NOMO-1 treated with dmso at 0.1 percent for 144 hours (cell line): ENCODE data around the gene OXER1.
"Not testable (repeated sequence)": the region's sequence is repeated elsewhere in the genome, so short reads cannot be mapped to it uniquely, and the experiment has no call there.

ENCODE experiments used
- DNase-seq: peaks from one replicate; lab custom pipeline; 2025; ENCODE audit not compliant: unreplicated experiment; lab: John Stamatoyannopoulos, UW

OXER1 gene

DNA sequence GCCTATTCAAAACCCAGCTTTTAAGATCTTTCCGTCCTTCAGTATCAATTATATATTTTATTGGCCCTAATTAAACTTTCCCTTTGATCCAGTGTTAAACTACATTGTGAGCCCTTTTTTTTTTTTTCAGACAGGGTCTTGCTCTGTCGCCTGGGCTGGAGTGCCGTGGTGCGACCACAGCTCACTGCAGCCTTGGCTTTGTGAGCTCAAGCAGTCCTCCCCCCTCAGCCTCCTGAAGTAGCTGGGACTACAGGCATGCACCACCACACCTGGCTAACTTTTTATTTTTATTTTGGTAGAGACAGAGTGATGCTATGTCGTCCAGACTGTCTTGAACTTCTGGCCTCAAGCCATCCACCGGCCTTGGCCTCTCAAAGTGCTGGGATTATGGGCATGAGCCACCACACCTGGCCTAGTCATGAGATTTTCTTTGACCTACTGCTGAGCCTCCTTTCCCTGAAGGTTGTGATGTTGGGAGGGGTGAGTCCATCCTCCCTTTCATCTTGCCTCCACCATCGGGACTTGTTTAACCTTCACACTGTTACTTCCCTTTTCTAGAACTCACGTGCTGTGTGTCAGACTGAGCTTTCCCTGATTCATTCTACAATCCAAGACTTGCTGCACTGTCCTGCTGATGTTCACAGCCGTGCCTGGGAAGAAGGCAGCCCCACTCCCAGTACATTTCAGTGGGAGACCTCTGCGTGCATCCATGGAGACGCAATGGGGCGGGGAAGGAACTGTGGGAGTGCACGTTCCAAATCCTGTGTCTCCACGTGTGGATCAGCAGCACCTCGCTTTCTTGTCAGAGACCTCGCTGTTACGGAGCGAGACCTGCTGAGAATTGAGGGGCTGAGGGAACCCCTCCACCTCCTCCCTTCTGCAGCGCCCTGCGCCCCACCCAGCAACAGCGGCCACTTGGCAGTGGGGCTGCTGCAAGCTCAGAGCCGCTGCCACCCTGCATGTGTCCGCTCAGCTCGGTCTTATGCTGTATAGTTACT is 10.8 kb downstream of the OXER1 start:
- DNase-seq: peak; percentile 22

- peak; percentile 91 for DNase-seq
Observed at GRCh38 chr2:42752314-42752713, 11.6 kb downstream of the OXER1 start.

GRCh38 chr2:42748840-42749239 is 15.1 kb downstream of the OXER1 start:
- no peak for DNase-seq

DNA sequence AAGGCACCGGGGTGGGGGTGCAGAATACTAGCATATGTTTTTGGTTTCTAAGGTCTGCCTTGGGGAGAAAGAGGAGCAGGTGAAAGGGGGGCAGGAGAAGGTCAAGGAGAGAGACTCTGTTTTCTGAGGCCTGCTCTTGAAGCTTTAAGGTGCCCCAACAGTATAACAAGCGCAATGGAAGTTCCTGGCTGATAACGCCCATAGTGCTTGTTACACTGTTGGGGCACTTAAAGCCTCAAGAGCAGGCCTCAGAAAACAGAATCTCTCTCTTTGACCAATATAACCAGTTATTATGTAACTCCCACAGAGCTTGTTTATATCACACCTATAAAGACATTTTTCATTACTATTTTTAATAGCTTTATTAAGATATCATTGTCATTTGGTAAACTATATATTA is 16.5 kb downstream of the OXER1 start:
- no peak for DNase-seq

DNA sequence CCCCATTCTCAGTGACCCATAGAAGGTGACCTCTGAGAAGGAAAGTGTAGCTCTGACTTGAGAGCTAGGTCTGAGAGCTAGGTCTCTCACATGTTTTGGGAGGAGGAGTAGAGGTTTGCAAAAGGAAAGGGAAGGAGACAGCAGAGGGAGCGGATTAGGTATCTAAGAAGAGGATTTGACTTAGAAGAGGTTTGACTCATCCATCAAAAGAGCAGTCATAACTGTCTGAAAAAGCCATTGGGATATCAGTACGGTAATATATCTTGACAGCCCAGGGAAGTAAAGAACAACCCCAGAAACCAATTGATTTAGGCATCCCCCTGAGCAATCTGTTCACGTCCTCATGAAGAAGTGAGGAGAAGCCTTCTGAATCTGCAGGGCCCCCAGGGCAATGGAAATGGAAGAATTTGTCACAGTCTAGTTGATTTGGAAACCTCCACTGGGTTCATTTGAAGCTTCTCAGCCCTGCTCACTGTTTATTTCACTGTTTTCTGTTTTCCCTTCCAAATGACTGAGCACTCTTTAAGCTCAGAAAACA is 19.3 kb downstream of the OXER1 start:
- DNase-seq: no peak

DNA sequence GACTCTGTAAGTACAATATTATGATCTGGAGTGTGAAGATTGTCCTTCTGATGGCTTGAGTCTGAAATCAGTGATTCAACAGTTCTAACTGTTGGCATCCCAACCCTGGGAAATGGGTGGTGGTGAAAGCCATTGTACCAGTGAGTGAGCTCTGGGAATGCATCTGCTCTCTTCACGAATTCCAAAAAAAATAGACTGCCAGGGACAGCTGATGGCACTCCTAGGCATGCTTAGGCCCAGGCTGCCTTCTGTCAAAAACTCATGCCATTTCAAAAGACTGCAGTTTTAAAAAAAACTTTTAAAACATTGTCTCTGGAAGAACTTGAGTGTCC is 20.3 kb downstream of the OXER1 start:
- no peak for DNase-seq

DNA sequence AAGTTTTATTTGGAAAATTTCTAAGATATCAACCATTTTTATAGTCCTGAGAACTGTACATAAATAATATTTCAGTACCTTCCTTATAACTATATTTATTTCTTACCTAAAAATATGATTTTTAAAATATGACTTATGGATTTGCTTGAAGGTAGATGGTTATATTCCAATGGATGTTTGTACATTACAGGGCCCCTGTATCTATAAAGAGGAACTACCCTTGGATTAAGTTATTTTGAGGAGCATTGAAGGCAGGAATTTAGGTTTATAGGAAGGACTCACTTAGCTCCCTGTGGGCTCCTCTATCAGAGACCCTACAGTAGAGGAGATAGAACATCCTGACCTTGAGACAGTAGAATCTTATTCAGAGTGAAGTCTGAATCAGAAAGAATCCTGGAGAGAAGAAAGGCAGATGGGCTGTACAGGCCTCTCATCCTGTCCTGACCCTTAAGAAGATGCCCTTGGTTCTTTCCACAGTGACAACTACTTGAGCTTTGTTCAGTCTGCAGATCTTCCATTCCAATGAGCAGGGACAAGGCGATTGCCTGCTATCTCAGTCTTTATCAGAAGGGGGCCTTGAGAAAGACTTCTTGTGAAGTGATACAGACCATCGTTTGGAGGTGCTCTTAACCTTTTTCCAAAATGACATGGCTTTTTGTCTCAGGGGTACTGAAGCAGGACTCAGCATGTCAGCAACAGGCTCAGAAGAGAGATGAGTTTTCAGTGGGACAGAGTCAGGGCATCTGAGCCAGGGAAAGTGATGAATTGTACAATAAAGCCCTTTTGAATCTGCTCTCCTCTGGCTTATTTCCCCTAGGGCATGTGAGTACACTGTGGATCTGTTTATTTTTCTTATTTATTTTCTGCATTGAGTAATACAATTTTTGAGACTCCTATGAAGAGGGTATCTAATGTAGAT is 20.9 kb downstream of the OXER1 start:
- DNase-seq: no peak

DNA sequence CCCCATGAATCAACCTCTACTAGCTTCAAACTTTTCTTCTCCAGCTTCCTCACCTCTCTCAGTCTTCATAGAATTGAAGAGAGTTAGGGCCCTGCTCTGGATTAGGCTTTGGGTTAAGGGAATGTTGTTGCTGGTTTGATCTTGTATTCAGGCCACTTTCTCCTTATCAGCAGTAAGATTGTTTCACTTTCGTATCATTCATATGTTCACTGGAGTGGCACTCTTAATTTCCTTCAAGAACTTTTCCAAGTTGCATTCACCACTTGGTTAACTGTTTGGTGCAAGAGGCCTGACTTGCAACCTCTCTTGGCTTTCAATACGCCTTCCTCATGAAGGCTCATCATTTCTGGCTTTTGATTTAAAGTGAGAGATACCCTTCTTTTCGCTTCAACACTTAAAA is 22.8 kb downstream of the OXER1 start:
- no peak for DNase-seq

DNA sequence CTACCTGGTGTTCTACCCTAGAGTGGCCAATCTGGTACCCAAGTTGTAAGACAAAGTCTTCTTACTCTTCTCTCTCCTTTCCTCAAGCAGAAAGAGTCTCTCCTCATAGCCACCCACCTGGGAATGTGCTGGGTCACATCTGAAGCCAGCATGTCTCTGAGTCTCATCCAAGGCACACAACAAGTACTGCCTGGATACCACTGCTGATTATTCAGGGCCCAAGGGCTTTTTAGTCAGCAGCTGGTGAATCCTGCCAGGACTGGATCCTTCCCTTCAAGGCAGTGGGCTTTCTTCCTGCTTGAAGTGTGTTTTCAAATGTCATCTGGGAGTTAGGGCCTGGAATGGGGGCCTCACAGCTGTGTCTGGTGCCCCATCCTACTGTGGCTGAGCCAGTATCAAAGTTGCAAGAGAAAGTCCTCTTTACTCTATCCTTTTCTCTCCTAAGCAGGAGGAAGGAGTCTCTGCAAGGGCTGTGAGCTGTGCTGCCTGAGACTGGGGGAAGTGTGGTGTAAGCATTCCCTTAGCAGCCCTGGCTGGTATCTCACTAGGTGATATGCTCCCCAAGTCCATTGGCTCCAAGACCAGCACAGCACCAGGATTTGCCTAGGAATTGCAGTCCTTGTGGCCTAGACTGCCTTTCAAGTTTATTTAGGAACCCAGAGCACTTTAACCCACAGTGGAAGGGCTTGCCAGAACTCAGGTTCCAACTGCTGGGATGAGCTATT is 27.2 kb downstream of the OXER1 start:
- DNase-seq: no peak

GRCh38 chr2:42733852-42734251 is 30.1 kb downstream of the OXER1 start:
- no peak for DNase-seq

DNA sequence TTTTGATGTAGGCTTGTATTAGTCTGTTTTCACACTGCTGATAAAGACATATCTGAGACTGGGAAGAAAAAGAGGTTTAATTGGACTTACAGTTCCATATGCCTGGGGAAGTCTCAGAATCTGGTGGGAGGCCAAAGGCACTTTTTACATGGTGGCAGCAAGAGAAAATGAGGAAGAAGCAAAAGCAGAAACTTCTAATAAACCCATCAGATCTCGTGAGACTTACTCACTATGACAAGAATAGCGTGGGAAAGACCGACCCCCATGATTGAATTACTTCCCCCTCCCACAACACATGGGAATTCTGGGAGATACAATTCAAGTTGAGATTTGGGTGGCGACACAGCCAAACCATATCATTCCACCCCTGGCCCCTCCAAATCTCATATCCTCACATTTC is 32.6 kb downstream of the OXER1 start:
- DNase-seq: not testable (repeated sequence)

DNA sequence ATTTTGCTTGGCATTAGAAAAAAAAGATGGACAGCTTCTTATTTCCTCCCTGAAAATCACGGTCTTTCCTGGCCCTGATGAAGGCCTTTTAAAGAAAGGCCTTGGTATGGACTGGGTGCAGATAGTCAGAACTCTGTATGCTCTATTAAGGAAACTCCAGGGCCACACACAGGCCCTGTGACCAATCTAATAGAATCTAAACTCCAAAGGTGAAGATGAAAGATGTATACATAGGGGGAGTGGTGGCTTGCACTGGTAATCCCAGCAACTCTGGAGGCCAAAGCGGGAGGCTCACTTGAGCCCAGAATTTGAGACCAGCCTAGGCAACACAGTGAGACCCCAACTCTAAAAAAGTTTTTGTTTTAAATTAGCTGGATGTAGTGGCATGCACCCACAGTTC is 37.3 kb downstream of the OXER1 start:
- no peak for DNase-seq

DNA sequence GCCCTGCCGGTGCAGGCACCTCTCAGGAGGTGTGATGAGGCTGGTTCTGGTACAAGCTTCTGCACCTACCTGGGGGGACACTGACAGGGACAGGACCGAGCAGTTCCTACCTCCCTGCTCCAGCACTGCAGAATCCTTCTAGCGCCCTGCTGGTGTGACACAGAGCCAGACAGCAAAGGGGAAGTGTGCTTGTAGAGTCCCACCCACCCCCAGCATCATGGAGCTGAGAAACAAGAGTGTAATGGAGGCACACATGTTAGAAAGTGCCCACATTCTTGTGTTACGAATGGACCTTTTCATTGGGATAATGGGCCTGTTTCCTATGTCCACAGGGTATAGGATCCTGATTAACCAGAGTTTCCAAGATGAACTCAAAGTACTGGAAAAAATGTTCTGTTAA is 38.3 kb downstream of the OXER1 start:
- peak; percentile 17 for DNase-seq

DNA sequence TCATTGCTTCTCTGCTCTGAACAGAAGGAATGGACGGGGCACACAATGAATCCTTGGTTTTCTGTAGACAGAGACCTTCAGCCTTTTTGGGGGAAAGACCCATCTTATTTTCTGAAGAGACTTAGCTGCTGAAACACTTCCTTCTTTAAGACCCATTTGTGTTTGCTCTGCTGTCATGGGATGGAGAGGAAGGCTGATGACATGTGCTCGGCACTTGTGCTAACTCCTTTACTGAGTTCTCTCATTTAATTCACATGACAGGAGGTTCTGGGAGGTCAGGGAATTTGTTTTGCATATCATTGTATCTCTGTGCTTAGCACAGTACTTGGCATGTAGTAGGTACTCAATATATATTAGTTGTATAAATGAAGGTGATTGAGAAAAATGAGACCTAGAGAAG is 39.0 kb downstream of the OXER1 start:
- DNase-seq: no peak

- no peak for DNase-seq
Observed at GRCh38 chr2:42723465-42723864, 40.5 kb downstream of the OXER1 start.

DNA sequence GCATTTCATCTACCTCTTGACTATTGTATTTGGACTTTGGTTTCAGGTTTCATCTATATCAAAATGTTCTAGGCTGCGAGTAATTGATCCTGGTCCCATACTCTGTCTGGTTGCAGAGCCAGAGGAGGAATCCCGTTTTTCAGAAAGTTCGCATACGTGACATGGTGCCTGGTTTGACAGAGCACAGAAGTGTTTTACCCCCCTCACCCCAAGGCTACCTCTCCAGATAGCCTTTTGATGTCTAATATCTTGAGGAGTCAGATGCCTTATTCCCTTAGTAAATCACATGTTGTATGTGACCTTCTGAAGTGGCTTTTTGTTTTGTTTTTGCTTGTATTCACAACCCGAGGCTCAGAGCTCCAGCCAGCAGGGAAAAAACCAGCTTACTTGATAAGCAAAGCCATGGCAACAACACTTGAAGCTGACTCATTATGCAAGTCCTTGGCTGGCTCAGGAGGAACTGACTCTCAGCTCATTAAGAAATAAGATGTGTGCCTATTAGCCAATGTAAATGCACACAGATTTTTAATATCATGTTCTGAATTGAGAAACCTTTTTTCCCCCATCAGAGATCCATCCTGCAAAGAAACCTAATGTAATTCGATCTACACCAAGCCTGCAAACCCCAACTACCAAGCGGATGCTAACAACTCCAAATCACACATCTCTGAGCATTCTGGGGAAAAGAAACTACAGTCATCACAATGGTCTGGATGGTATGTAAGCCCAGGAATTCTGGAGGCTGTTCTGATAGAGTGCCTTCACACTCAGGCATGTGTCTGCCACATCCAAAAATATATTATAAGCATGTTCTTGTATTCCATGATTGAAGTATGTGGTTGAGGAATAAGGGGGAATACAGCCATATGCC is 41.4 kb downstream of the OXER1 start:
- peak; percentile 61 for DNase-seq

GRCh38 chr2:42721898-42722297 is 42.0 kb downstream of the OXER1 start:
- DNase-seq: no peak

DNA sequence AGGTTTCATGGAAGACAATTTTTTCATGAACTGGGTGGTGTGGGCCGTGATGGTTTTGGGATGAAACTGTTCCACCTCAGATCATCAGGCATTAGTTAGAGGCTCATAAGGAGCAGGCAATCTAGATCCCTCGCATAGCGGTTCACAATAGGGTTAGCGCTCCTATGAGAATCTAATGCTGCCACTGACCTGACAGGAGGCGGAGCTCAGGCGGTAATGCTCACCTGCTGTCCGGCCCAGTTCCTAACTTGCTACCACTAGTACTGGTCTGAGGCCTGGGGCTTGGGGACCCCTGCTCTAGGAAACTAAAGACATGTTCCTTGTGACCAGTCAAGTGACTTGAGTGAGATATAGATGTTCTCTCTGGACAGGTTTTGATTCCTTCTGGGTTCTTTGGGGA is 49.2 kb downstream of the OXER1 start:
- no peak for DNase-seq

DNA sequence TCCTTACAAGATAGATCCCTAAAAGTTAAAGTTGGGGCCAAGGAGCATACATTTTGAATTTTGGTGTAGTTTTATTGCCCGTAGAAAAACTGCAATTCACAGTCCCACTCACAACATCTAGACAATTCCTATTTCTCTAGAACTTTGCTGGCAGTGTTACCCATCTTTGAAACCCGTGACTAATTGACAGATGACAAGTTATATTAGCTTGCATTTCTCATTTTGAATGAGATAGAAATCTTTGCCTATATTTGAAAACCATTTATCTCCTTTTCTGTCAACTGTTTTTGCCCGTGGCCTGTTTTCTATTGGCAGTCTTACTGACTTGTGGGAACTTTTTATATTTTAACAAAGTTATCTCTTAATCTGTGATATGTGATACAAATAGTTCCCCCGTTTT is 50.0 kb downstream of the OXER1 start:
- no peak for DNase-seq

- no peak for DNase-seq
Observed at GRCh38 chr2:42712934-42713333, 51.0 kb downstream of the OXER1 start.
